HG03457 (cell line): ENCODE results near the gene BAHCC1.

Experiments
- ATAC-seq: cut with Tn5 transposase; IDR thresholded peaks from one replicate; pipeline ENCODE4 v1.9.1; 2021; ENCODE audit warnings: moderate number of reproducible peaks; ENCODE audit not compliant: unreplicated experiment

The BAHCC1 gene

GRCh38 chr17:81386141-81386645 lies 9.1 kb upstream of the BAHCC1 start:
- no peak for ATAC-seq

DNA sequence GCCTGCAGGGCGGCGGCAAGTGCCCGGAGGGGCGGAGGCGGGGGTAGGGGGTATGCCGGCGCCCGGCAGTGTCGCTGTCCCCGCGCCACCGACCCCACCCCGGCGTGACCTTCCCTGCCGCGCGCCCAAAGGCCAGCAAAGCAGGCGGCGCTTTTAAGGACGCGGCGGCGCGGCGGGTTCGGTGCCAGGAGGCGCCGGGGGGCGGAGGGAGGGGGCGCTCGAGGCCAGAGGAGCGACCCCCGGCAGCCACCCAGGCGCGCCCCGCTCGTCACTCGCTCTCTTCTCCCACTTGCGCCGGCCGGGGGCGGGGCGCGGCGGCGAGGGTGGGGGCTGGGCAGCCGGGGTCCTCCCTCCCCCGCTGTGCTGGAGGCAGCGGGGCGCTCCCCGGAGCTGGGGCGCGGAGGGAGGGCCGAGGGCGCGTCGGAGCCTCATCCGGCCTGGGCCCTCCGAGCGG lies 8.6 kb upstream of the BAHCC1 start:
- no peak for ATAC-seq

DNA sequence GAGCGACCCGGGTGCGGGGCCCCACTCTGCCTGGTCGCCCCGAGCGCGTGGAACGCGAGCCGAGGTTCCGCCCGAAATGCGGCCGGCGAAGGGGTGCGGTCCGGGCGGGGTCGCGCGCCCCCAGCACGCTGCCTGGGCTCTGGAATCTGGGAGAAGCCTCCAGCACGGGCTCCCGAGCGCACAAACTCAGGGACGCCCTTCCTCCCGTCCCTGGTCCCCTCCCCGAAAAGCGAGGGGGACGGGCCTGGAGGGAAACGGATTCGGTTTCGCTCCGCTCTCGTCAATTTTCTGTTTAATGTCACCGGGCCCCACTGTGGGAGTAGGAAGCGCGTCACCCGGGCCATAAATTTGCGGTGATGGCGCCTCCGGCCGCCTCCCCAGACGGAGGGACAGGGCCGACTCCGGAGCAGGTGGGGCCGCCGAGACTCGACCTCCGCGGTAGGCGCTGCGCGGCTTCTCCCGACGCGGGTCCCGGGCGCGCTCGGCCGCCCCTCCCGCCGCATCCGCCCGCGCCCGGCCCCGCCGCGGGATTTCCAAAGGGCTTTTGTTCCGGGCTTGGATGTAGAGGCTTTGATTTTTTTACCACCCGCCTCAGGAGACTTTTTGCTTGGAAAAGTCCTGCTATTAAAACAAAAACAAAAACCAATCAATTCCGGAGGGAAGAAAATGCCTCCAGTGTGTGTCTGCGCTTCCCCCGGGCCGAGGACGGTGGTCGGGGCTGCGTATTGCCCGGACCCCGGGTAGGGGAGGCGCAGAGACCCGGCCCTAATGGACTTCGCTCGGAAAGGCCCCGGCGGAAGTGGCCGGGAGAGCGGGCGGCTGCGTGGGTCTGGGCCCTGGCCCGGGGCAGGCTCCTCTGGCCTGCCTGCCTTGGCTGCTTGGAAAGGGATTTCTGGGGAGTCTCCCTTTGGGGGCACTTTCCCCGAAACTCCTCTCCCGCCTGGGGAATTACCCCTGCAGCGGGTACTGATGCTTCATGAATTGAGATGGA lies 7.9 kb upstream of the BAHCC1 start:
- no peak for ATAC-seq

GRCh38 chr17:81388091-81388611 lies 7.1 kb upstream of the BAHCC1 start:
- ATAC-seq = no peak

GRCh38 chr17:81388612-81389367 lies 6.5 kb upstream of the BAHCC1 start:
- no peak for ATAC-seq

DNA sequence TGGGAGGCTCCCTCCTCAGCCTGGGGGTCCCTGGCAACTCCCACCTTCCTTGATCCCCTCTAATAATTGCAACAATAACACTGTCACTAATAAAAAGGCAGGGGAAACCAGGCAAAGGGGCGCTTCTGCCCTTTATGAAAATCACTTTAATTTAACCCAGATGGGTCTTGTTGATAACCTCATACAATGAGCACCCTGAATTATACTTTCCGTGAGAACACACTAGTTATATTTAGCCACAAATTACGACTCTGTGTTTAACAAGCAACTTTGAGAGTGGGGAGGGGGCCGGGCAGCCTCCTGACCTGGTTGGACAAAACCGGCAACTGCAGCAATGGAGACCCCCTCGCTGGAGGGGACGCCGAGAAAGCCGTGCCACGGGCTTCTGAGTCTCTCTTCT lies 5.7 kb upstream of the BAHCC1 start:
- ATAC-seq = no peak

GRCh38 chr17:81390029-81390872 lies 5.0 kb upstream of the BAHCC1 start:
- ATAC-seq = no peak

DNA sequence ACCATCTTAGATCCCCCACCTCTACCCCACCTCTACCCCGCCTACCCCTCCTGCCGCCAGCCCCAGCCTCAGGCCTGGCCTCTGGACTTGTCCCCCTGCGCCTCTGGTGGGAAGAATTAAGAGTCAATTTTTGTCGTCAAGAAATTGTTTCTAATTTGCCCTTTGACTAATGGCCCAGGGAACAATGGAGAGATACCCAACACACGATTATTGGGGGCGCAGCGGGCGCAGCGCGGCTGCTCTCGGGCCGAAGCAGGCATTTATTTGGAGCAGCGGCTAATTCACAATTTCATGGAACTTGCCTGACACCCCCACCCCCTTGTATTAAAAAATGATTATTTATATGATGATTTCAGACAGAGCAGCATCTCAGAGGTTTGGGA lies 4.4 kb upstream of the BAHCC1 start:
- ATAC-seq = no peak

GRCh38 chr17:81391293-81391935 lies 3.8 kb upstream of the BAHCC1 start:
- ATAC-seq = no peak

GRCh38 chr17:81391936-81392908 lies 3.0 kb upstream of the BAHCC1 start:
- ATAC-seq = no peak

DNA sequence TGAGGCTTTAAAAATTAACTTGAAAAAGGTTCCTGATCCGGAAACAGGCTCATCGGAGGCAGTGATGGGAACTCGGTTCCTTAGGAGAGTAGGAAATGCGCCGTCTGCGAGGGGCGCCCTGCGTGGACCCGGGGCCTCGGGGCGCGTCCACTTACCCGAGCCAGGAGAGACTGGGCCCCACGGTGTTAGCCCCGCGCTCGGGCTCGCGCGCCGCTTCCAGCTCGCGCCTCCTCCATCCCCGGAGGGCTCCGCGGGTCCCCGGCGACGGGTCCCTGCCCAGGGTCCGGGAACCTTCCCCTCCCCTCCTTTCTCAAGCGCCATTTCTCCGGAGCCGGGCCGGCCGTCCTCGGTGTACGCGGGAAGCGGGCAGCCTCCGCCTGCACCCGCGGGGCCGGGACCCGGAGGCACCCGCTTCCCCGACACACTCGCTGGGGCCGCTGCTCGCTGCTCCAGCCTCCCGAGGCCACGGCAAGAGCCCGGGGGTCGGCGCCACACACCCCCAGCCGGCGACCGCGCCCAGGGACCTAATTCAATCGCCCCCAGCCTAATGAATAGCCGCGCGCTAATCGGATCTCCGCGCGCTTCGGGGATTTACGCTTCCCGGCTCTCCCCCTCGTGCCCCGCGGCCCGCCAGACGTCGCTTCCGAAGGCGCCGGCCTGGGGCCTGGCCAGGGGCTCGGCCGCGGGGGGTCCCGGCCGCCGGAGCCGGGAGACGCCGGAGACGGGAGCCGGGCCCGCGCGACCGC lies 2.2 kb upstream of the BAHCC1 start:
- ATAC-seq = no peak

GRCh38 chr17:81393684-81394376 lies 1.4 kb upstream of the BAHCC1 start:
- no peak for ATAC-seq

- no peak for ATAC-seq
These were observed 808 bp upstream of the BAHCC1 start for GRCh38 chr17:81394377-81394920.

DNA sequence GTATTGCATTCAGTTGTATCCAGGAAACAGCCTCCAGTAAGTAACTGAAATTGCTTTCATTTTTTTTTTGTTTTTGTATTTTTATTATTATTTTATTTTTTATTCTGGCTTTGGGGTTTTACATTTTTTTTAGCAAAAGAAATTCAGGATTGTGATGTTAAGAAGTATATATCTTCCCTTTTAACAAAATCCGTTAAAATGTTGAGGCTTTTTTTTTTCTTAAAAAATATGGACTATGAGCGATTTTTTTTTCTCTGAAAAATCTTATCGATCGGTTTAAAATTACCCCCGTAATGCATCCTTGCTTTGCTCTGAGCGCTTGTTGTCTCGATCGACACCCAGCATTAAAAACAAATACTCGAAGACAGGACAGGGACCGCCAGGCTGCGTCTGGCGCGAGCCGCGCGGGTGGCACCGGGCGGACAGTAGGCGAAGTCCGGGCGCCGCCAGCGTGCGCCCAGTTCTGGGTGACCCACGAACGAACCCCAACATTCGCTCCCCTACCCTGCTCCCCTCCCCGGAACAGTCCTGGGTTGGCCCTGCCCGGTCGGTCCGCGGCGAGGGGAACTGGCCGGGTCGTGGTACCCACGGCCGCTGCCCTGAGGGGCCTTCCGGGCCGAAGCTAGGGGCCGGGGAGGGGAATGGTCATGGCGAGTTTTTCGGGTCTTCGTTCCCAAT lies 482 bp downstream of the BAHCC1 start:
- ATAC-seq = no peak

DNA sequence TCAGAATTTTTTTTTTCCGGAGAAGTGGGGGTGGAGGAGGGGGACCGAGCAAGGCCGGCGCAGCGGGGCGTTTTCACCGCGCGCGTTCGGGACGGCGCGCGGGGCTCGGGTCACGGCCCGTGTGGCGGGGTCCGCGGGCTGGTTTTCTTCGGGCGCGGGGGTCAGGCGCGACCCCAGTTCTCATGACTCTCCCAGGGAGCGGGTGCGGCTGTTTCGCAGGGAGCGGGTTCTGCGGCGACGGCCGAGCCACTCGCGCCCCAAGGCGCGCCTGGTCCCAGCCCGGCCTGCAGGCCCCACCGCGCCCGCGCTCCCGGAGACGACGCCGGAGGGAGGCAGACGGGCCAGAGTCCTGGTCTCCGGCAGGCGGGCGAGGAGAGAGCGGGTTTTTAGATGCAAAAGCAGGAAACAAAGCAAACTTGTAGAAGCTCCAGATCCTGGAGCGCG lies 1.0 kb downstream of the BAHCC1 start:
- ATAC-seq = no peak

GRCh38 chr17:81396722-81397313 lies 1.6 kb downstream of the BAHCC1 start:
- no peak for ATAC-seq
